Astrocyte (in vitro differentiated cells and primary cell): ENCODE results near the gene OTOG. TPM values are rescaled to one million over a fixed set of nuclear protein-coding genes. Genes with fewer than 3 reads are reported as not detected.

ENCODE experiments used
- DNase-seq: peaks from one replicate; pipeline ENCODE4 v3.0.0-alpha.2; 2010; ENCODE audit warnings: low read depth
- FAIRE-seq: peaks from 2 replicates; lab custom pipeline; 2011; peaks lifted over from hg19 to GRCh38; lab: Jason Lieb, UNC
- H2AFZ ChIP-seq: 2 replicates; pipeline ENCODE4 v1.6.0; 2012; ENCODE audit warnings: low read depth, low read length, inconsistent platforms
- H3K27ac ChIP-seq: 2 replicates; pipeline ENCODE4 v1.5.1; 2011; ENCODE audit warnings: low read depth, low read length, inconsistent platforms
- H3K27me3 ChIP-seq: 2 replicates; pipeline ENCODE4 v1.6.0; 2011; ENCODE audit warnings: low read length, inconsistent platforms; ENCODE audit not compliant: insufficient read depth
- H3K36me3 ChIP-seq: 2 replicates; pipeline ENCODE4 v1.5.1; 2011; ENCODE audit warnings: low read length, inconsistent platforms; ENCODE audit not compliant: insufficient read depth
- H3K4me1 ChIP-seq: 2 replicates; pipeline ENCODE4 v1.5.1; 2011; ENCODE audit warnings: low read length, inconsistent platforms; ENCODE audit not compliant: insufficient read depth
- H3K4me2 ChIP-seq: 2 replicates; pipeline ENCODE4 v1.6.0; 2012; ENCODE audit warnings: low read length, inconsistent platforms
- H3K4me3 ChIP-seq: 2 replicates; pipeline ENCODE4 v1.5.1; 2011; ENCODE audit warnings: low read depth, mild to moderate bottlenecking, low read length, inconsistent platforms; ENCODE audit not compliant: insufficient read depth
- H3K79me2 ChIP-seq: 2 replicates; pipeline ENCODE4 v1.6.0; 2012; ENCODE audit warnings: mild to moderate bottlenecking, low read length, inconsistent platforms; ENCODE audit not compliant: insufficient read depth
- H3K9ac ChIP-seq: 2 replicates; pipeline ENCODE4 v1.6.0; 2012; ENCODE audit warnings: mild to moderate bottlenecking, low read length, inconsistent platforms
- H3K9me3 ChIP-seq: 2 replicates; pipeline ENCODE4 v1.5.1; 2012; ENCODE audit warnings: low read depth, mild to moderate bottlenecking, low read length, inconsistent platforms; ENCODE audit not compliant: insufficient read depth
- H4K20me1 ChIP-seq: 2 replicates; pipeline ENCODE4 v1.6.0; 2012; ENCODE audit warnings: low read length, inconsistent platforms; ENCODE audit not compliant: insufficient read depth
- H3K27ac Mint-ChIP-seq: one replicate; pipeline ENCODE4 v1.8.0; 2021; ENCODE audit warnings: mild to moderate bottlenecking, mixed read lengths; ENCODE audit not compliant: unreplicated experiment
- H3K27me3 Mint-ChIP-seq: one replicate; pipeline ENCODE4 v1.8.0; 2021; ENCODE audit warnings: low read depth, mixed read lengths; ENCODE audit not compliant: unreplicated experiment
- H3K36me3 Mint-ChIP-seq: one replicate; pipeline ENCODE4 v1.8.0; 2021; ENCODE audit warnings: low read depth, mixed read lengths; ENCODE audit not compliant: unreplicated experiment
- H3K4me1 Mint-ChIP-seq: one replicate; pipeline ENCODE4 v1.8.0; 2021; ENCODE audit warnings: low read depth, mixed read lengths; ENCODE audit not compliant: unreplicated experiment
- H3K4me3 Mint-ChIP-seq: one replicate; pipeline ENCODE4 v1.8.0; 2021; ENCODE audit warnings: mild to moderate bottlenecking, moderate library complexity, mixed read lengths; ENCODE audit not compliant: unreplicated experiment
- H3K9me3 Mint-ChIP-seq: one replicate; pipeline ENCODE4 v1.8.0; 2021; ENCODE audit warnings: mild to moderate bottlenecking, mixed read lengths; ENCODE audit not compliant: unreplicated experiment
- EZH2 ChIP-seq: IDR thresholded peaks from 2 replicates; pipeline ENCODE4 v1.6.1; 2012; ENCODE audit warnings: mild to moderate bottlenecking, low read length, inconsistent platforms; ENCODE audit not compliant: insufficient read depth
- total RNA-seq: library from RNA; stranded (reverse); gene quantifications from 2 replicates; pipeline ENCODE4 v1.2.1, GENCODE V29; 2021
- TF ChIP-seq, protein P1 (sequence below): IDR thresholded peaks from 2 replicates; pipeline ENCODE4 v1.5.1; 2011; ENCODE audit warnings: low read depth, mild to moderate bottlenecking, inconsistent platforms, low read length, moderate library complexity; ENCODE audit not compliant: insufficient read depth

The OTOG gene
- total RNA-seq, 1 donor from 2014 or later = not detected

DNA sequence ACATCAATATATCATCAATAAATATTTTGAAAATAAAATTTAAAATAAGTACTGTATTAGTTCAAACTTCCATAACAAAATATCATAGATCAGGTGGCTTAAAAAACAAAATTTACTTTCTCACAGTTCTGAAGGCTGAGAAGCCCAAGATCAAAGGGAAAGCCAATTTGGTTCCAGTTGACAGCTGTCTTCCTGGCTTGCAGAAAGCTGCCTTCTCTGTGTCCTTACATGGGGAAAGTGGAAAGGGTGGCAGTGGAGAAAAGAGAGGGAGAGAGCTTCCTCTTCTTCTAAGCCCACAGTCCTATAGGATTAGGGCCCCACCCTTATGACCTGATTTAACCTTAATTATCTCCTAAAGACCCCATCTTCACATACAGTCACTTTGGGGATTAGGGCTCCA, 121.1 kb downstream of the OTOG start:
- H3K27ac Mint-ChIP-seq = no peak overlapping the region
- peaks cover 3% of the 10 kb centered on the region for H3K36me3 Mint-ChIP-seq
- no peak overlapping the region for H3K4me3 Mint-ChIP-seq
- Histone ChIP-seq H3K9ac (no peak overlapping the region), H3K4me3 (no peak overlapping the region), H3K9me3 (no peaks in the 10 kb centered on the region), H3K27me3 (no peaks in the 10 kb centered on the region), H3K4me2 (no peak overlapping the region), H3K79me2 (no peaks in the 10 kb centered on the region), H3K36me3 (no peaks in the 10 kb centered on the region), H3K27ac (no peak overlapping the region), H2AFZ (no peak overlapping the region), H4K20me1 (no peaks in the 10 kb centered on the region), H3K4me1 (no peaks in the 10 kb centered on the region)
- FAIRE-seq (no peak), DNase-seq (no peak)
- H3K4me1 Mint-ChIP-seq = no peaks in the 10 kb centered on the region
- peaks cover 35% of the 10 kb centered on the region for H3K27me3 Mint-ChIP-seq
- TF ChIP-seq EZH2 = no peak
- TF ChIP-seq, protein P1, sequence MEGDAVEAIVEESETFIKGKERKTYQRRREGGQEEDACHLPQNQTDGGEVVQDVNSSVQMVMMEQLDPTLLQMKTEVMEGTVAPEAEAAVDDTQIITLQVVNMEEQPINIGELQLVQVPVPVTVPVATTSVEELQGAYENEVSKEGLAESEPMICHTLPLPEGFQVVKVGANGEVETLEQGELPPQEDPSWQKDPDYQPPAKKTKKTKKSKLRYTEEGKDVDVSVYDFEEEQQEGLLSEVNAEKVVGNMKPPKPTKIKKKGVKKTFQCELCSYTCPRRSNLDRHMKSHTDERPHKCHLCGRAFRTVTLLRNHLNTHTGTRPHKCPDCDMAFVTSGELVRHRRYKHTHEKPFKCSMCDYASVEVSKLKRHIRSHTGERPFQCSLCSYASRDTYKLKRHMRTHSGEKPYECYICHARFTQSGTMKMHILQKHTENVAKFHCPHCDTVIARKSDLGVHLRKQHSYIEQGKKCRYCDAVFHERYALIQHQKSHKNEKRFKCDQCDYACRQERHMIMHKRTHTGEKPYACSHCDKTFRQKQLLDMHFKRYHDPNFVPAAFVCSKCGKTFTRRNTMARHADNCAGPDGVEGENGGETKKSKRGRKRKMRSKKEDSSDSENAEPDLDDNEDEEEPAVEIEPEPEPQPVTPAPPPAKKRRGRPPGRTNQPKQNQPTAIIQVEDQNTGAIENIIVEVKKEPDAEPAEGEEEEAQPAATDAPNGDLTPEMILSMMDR = no peak
- no peaks in the 10 kb centered on the region for H3K9me3 Mint-ChIP-seq

DNA sequence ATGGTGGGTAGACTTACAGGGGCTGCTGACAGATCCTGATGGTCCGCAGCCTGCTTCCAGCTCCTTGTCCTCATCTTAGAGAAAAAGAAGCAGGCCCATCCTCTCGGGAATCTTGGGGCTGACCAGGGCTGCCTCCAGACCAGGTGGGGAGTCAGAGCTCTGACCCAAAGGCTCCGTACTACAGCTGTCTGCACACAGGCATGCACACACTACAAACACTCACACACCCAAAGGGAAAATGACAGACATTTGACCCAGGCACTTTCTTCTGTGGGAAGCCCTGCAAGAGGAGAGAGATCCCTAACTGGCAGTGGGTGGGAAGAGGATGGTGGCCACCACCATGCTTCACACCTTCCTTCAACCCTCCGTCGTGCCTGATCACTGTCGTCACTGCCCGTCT, 125.4 kb downstream of the OTOG start:
- Histone ChIP-seq H3K27ac (no peak overlapping the region), H4K20me1 (no peaks in the 10 kb centered on the region), H3K4me3 (no peak overlapping the region), H3K9ac (no peak overlapping the region), H3K4me1 (peaks cover 3% of the 10 kb centered on the region), H3K36me3 (no peaks in the 10 kb centered on the region), H3K9me3 (peaks cover 3% of the 10 kb centered on the region), H3K79me2 (no peaks in the 10 kb centered on the region), H3K27me3 (no peaks in the 10 kb centered on the region), H2AFZ (no peak overlapping the region), H3K4me2 (no peak overlapping the region)
- H3K36me3 Mint-ChIP-seq = peaks cover 3% of the 10 kb centered on the region
- no peak overlapping the region for H3K4me3 Mint-ChIP-seq
- no peak for TF ChIP-seq EZH2
- TF ChIP-seq, protein P1 = no peak
- DNase-seq (no peak), FAIRE-seq (no peak)
- no peaks in the 10 kb centered on the region for H3K4me1 Mint-ChIP-seq
- no peak overlapping the region for H3K27ac Mint-ChIP-seq
- peaks cover 34% of the 10 kb centered on the region for H3K27me3 Mint-ChIP-seq
- peaks cover 10% of the 10 kb centered on the region for H3K9me3 Mint-ChIP-seq

DNA sequence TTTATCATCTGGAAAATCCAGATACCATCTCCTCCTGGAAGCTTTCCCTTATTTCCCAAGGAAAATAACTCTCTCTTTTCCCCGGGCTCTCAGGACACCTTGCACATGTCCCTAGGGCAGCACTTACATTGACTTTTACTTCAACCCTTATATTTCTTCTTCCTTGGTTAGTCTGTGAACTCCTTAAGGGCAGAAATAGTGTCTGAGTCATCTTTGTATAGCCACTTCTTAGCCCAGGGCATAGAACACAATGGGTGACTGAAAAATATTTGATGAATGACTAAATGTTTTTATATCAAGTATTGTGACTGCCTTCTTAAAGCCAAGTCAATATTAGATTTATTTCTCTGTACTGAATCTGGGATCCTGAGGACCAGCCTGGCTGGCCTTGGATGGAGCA, 126.9 kb downstream of the OTOG start:
- no peak overlapping the region for H3K27ac Mint-ChIP-seq

More for the DNA sequence above, 126.9 kb downstream of the OTOG start:
- Histone ChIP-seq H3K9ac (no peak overlapping the region), H3K4me3 (no peak overlapping the region), H3K9me3 (peaks cover 3% of the 10 kb centered on the region), H4K20me1 (no peaks in the 10 kb centered on the region), H3K36me3 (no peaks in the 10 kb centered on the region), H3K79me2 (no peaks in the 10 kb centered on the region), H3K4me1 (peaks cover 3% of the 10 kb centered on the region), H3K4me2 (no peak overlapping the region), H3K27ac (no peak overlapping the region), H2AFZ (no peak overlapping the region), H3K27me3 (no peaks in the 10 kb centered on the region)
- Mint-ChIP-seq H3K27me3 (peaks cover 30% of the 10 kb centered on the region), H3K4me3 (no peak overlapping the region), H3K4me1 (no peaks in the 10 kb centered on the region), H3K36me3 (peaks cover 3% of the 10 kb centered on the region), H3K9me3 (peaks cover 10% of the 10 kb centered on the region)
- DNase-seq (peak; percentile 31), FAIRE-seq (no peak)
- TF ChIP-seq, protein P1 = no peak
- TF ChIP-seq EZH2 = no peak
